Ishikawa (cell line): ENCODE results near the gene ST3GAL3.

Source experiments
- CEBPB ChIP-seq: IDR thresholded peaks from 2 replicates; pipeline ENCODE4 v1.6.1; 2012
- EGR1 ChIP-seq: IDR thresholded peaks from 2 replicates; pipeline ENCODE4 v1.6.1; 2012
- EP300 ChIP-seq: IDR thresholded peaks from 2 replicates; pipeline ENCODE4 v1.6.1; 2012; ENCODE audit warnings: borderline replicate concordance
- NFIC ChIP-seq: IDR thresholded peaks from 2 replicates; pipeline ENCODE4 v1.6.1; 2012
- REST ChIP-seq: IDR thresholded peaks from 2 replicates; pipeline ENCODE4 v1.6.1; 2012; ENCODE audit warnings: low read depth, mild to moderate bottlenecking
- TAF1 ChIP-seq: IDR thresholded peaks from 2 replicates; pipeline ENCODE4 v1.6.1; 2012; ENCODE audit warnings: low read depth, mild to moderate bottlenecking
- YY1 ChIP-seq: IDR thresholded peaks from 2 replicates; pipeline ENCODE4 v1.6.1; 2012; ENCODE audit warnings: low read depth

- TF ChIP-seq EGR1 (no peak), REST (no peak), YY1 (no peak), CEBPB (no peak), EP300 (no peak), NFIC (no peak), TAF1 (no peak)
These were observed 97.2 kb downstream of the ST3GAL3 start for GRCh38 chr1:43804569-43804968.
